Stimulated activated CD8-positive, alpha-beta memory T cell treated with anti-CD3 and anti-CD28 coated beads, Interleukin-7, amount 100 ng/mL, for 48 hours (primary cell): ENCODE results near the gene CUEDC1.
"Not testable (repeated sequence)": the region's sequence is repeated elsewhere in the genome, so short reads cannot be mapped to it uniquely, and the experiment has no call there.

Experiments
- DNase-seq, 2 donors: peaks; one replicate each; pipeline ENCODE4 v3.0.0-alpha.2; 2020; ENCODE audit warnings: low read depth in 1 of 2; ENCODE audit errors: extremely low read depth in 1 of 2

Gene CUEDC1

GRCh38 chr17:57985675-57985974 lies 30.4 kb upstream of the CUEDC1 start:
- DNase-seq = no peak

DNA sequence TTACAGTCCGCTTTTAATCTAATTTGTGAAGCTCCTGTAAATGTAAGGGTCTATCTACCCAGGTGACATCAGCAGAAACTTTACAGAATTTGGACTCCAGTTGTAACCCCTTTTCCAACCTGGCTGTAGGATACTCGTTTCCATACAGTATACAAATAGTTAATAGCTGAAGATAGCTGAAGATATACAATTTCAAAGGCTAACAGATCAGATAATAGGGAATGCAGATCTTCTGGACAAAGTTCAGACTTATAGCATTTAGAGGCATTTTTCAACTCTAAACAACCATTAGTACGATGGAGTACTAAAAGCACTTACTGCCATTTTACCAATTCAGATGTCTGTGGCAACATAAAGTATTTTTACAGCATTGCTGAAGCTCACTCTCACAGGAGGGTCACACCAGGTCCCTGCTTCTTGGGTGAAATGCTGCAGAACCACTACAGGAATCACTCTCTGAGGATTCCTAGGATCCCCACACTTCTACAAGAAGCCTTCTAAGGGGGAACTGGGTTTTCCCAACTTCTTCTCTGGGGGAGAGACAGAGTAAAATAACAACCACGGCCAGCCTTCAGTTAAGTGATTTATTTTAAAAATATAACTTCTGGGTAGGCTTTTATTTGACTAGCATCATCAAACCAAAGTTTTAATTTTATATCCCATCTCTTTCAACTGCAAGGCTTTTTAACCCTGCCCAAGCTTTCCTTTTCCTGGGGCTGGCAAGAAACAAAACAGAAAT lies 29.9 kb upstream of the CUEDC1 start:
- no peak for DNase-seq

DNA sequence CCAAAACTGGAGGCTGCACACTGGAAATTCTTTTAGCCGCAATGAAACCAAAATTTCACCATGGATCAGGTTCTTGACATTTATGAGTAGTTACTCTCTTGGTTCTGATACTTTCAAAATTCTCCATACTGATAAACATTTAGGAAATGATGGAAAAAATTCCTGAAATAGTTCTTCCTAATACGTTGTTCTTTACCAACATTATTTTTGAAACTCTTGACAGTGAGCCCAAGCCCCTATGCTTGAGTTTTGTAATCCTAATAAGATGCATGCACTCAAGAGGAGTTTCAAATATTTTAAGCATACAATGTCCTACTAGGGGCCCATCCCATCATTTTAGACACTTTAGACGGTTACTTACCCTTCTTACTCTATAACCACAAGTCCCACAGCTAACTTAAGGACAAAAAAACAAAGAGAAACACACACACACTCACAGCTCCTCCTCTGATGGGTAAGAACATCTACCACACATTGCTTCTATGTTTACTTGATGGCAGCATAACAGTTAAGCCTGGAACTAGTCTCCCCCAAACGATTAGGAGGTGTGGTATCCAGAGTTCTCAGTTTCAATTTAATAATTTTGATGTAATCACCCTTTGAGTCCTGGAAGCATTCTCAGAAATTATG lies 29.2 kb upstream of the CUEDC1 start:
- DNase-seq = no peak

- no peak for DNase-seq
Observed at GRCh38 chr17:57983446-57983845, 28.2 kb upstream of the CUEDC1 start.

GRCh38 chr17:57982452-57983170 lies 27.4 kb upstream of the CUEDC1 start:
- DNase-seq = no peak

DNA sequence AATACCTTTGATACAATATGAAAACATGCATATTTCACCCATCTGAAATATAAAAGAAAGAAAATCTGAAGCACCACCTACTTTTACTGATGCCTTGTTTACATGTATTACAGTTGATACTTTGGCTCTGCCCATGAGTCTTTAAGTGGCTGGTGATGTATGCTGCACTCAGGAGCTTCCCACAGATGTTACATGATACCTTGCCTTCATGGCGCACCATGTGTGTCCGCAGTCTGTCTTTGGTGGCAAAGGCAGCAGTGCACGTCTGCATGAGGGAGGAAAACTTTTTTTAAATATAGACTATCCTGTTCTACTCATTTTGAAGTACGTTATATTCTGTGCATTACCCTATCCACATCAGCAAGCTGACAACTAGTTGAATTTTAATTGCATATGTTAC lies 25.3 kb upstream of the CUEDC1 start:
- DNase-seq = no peak

DNA sequence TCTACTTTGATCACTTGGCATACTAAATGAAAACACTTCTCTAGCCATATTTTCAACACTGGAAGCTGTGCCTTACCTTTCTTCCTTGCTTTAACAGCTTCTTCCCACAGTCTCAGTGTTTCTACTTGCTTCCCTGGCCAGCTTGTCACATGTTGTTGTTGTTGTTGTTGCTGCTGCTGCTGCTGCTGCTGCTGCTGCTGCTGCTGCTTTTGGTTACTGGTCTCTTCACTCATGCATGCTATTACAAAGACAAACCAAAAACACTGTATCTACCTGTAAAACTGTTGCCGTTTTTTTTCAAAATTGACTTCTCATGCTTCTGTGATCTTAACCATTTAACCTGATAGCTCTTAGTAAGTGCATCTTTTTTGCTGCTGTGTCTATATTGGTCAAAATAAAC lies 23.9 kb upstream of the CUEDC1 start:
- DNase-seq = no peak

DNA sequence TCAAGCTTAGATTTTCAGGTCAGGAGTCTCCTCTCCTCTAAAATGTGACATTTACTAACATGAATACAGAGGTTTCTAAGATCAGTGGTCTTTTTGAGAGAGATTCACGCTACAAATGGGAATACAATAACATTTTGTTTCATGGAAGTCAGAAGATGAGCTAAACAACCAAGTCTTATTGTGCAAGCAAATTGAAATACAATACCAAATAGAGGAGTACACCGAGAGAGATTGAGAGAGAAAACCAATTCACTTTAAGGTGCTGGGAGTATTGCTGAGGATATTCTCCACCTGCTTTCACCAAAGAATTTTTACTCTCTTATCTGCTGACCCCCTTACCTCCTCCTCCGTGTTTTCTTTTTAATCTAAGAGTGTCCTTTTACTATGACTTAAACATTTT lies 21.4 kb upstream of the CUEDC1 start:
- no peak for DNase-seq

DNA sequence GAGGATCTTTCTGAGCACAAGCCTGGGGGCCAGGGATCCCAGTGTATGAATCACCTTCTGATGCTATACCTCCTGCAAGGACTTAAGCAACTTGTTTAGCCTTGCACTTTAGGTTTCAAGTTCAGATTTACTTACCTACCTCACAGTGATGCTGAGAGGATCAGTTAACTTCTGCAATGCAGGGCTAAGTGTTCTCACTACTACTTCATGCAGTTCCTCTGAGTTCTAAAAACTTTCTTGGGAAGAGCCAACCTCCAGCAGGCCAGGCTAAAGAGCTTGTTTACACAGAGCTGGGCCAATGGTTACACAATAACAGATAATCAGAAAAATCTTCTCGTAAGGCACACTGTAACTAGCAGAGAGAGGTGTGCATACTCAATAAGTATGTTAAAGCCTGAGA lies 19.8 kb upstream of the CUEDC1 start:
- no peak for DNase-seq

- not testable (repeated sequence) for DNase-seq
Observed at GRCh38 chr17:57974053-57974824, 19.0 kb upstream of the CUEDC1 start.

DNA sequence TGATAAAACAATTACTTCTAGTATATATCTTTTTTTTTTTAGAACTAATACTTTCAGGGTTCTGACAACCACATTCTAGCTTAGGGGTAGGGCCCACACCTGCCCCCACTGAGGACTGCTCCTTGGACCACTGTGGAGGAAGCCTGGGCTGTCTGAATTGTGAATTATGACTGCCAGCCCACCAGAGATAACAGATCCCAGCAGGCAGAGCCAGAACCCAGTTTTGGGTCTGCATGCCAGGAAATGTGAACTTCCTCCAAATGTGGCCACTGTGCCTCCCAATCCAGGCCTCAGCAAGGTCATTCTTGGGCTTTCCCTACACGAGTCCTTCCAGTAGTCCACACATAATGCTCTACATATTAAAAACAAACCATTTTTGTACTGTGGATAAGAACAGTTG lies 16.9 kb upstream of the CUEDC1 start:
- no peak for DNase-seq

GRCh38 chr17:57971572-57971971 lies 16.4 kb upstream of the CUEDC1 start:
- no peak for DNase-seq

- DNase-seq = no peak
Observed at GRCh38 chr17:57970710-57971109, 15.5 kb upstream of the CUEDC1 start.

GRCh38 chr17:57968456-57968855 lies 13.2 kb upstream of the CUEDC1 start:
- DNase-seq = no peak

DNA sequence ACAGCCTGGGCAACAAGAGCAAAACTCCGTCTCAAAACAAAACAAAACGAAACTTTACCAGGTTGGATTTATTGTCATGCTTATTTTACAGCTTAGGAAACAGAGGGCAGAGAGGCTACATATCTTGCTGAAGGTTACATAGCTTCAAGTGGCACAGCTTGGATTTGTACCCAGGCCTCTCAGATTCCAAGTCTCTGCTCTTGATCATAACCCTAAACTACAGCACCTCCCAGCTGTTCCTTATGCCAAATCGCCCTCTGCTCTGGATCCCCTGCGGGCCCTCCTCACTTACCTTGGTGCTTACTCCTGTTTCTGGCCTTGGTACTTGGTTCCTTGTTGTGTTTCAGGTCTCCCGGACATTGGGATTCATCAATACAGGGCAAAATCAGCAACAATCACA lies 11.7 kb upstream of the CUEDC1 start:
- no peak for DNase-seq

DNA sequence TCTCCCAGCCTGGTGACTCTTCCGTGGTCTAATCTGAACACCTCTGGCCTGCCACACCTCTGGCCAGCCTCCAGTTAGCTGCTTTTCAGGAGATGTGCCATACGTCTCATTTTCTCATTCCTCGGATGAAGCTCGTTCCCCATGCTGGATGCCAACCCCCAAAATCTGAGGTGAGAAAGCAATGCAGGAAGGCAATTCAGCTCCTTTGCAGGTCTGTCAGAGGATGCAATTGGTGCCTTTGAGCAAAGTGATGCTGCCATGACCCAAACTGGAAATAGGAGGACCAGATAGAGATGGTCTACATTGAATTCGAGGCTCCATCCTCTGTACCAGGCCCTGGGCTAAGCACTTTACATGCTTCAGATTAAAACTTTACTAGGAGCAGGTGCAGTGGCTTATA lies 11.0 kb upstream of the CUEDC1 start:
- DNase-seq = no peak

- DNase-seq = no peak
Observed at GRCh38 chr17:57965521-57966160, 10.4 kb upstream of the CUEDC1 start.

DNA sequence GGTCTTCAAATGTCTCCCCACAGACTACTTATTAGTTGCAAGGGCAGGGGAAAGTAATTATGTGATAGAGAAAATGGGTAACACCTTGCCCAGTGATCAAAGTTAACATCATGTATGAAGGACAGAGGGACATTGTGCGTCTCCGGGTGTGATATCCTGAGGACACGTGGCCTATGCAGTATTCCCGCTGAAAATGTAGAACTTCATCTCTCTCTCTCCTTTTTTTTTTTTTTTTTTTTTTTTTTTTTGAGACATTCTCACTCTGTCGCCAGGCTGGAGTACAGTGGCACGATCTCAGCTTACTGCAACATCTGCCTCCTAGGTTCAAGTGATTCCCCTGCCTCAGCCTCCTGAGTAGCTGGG lies 7.9 kb upstream of the CUEDC1 start:
- DNase-seq = no peak

- no peak for DNase-seq
Observed at GRCh38 chr17:57962279-57963148, 7.3 kb upstream of the CUEDC1 start.

DNA sequence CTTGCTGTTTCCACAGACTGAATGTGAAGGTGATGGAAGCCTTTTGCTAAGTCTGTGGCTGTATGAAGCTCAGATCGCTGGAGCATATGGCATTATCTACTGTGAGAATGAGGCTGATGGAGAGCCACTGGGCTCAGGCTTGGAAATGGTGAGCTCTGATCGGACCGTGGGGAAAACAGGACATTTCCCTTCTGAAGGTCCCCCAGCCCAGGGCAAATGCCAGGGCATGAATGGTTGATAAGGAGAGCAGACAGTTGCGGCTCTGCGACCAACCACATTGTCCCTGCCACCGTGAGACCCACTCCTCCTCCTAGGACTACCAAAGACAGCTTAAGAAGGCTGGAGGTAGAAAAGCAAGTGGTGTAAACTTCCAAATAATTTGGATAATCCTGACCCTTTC lies 4.7 kb upstream of the CUEDC1 start:
- no peak for DNase-seq
